Skeletal muscle satellite cell (primary cell): ENCODE measurements around the gene NAE1.
"Not testable (repeated sequence)": the region's sequence is repeated elsewhere in the genome, so short reads cannot be mapped to it uniquely, and the experiment has no call there.

Experiments used
- H3K27me3 ChIP-seq: 2 replicates; pipeline ENCODE4 v1.7.0; 2013; ENCODE audit warnings: low read length; ENCODE audit not compliant: control insufficient read depth, insufficient read depth
- H3K36me3 ChIP-seq: 2 replicates; pipeline ENCODE4 v1.7.0; 2013; ENCODE audit warnings: mild to moderate bottlenecking, control low read depth, low read length; ENCODE audit not compliant: insufficient read depth
- H3K4me1 ChIP-seq: 2 replicates; pipeline ENCODE4 v1.7.0; 2013; ENCODE audit warnings: low read length; ENCODE audit not compliant: control insufficient read depth, insufficient read depth
- H3K4me2 ChIP-seq: 2 replicates; pipeline ENCODE4 v1.7.0; 2013; ENCODE audit warnings: mild to moderate bottlenecking, low read length
- H3K4me3 ChIP-seq: 2 replicates; pipeline ENCODE4 v1.7.0; 2013; ENCODE audit warnings: low read length
- H3K9ac ChIP-seq: 2 replicates; pipeline ENCODE4 v1.7.0; 2013; ENCODE audit warnings: mild to moderate bottlenecking, low read depth, low read length, moderate library complexity
- H3K9me3 ChIP-seq: replicated peaks from 2 replicates; pipeline ENCODE4 v1.7.0; 2013; ENCODE audit warnings: mild to moderate bottlenecking, control low read depth, low read length

The NAE1 gene

GRCh38 chr16:66793984-66794383 is 36.8 kb downstream of the NAE1 start:
- H3K4me1 ChIP-seq, H3K9ac ChIP-seq, H3K4me2 ChIP-seq, H3K36me3 ChIP-seq, H3K27me3 ChIP-seq, H3K9me3 ChIP-seq, H3K4me3 ChIP-seq: not testable (repeated sequence)

DNA sequence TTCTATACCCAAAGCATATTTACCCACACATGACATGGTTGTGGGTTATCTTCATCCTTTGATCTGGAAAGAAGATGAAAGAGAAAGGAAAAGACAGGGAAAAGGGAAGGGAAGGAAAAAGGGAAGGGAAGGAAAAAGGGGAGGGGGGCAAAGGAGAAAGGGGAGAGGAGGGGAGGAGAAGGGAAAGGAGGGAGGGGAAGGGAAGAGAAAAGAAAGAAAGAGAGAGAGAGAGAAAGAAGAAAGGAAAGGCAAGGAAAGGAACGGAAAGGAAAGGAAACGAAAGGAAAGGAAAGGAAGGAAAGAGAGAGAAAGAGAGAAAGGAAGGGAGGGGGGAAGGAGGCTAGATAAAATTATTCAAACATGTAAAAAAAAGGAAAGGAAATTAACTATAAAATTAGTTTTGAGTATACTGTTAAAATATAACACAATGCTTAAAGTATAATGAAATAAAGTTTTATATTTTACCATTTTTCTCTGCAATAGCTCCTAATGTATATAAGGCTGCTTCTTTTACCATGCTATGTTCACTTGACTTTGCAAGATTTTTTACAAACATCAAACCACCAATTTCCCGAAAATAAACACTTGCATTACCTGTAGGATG is 40.5 kb downstream of the NAE1 start:
- H3K27me3 ChIP-seq = no peaks in the 10 kb centered on the region
- no peaks in the 10 kb centered on the region for H3K9me3 ChIP-seq
- no peaks in the 10 kb centered on the region for H3K36me3 ChIP-seq
- no peak overlapping the region for H3K9ac ChIP-seq
- H3K4me2 ChIP-seq = no peak overlapping the region
- no peak overlapping the region for H3K4me3 ChIP-seq
- H3K4me1 ChIP-seq = no peaks in the 10 kb centered on the region

DNA sequence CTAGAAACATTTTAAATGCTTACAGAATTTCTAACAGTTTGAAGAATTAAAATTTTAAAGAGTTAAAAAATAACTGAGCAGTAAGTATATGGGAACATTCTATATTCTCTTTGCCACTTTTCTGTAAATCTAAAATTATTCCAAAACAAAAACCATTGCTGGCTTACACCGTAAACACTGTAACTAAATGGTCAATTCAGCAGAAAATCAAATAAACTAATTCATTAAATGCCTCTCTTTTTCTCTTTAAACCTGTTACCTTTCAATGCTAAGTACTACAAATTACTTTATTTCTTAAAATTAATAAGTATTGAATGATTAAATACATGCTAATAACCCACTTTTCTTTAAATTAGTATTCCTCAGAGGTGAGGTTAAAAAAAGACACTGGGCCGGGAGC is 43.3 kb downstream of the NAE1 start:
- Histone ChIP-seq H3K27me3 (no peaks in the 10 kb centered on the region), H3K4me1 (no peaks in the 10 kb centered on the region), H3K4me3 (no peak overlapping the region), H3K4me2 (no peak overlapping the region), H3K9me3 (no peaks in the 10 kb centered on the region), H3K9ac (no peak overlapping the region), H3K36me3 (no peaks in the 10 kb centered on the region)

DNA sequence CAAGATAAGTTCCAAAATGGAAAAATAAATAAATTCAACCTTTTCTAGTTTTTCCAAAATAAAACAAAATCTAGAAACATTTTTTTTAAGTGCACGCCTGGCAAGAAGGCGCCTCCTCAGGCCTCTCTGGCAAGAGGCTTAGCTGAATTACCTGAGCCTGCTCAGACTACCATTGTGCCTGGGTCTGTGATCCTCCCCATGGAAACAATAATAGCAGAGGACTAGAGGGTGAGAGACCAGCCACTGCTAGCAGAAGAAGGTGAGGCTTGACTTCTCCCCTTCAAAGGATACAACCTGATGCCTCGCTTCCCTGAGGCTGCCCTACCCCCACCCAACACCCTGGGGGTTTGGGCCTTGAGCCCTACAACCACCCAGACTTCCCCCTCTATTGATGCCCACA is 44.2 kb downstream of the NAE1 start:
- H3K36me3 ChIP-seq = no peaks in the 10 kb centered on the region
- H3K9ac ChIP-seq = no peak overlapping the region
- no peak overlapping the region for H3K4me3 ChIP-seq
- no peak overlapping the region for H3K4me2 ChIP-seq
- no peaks in the 10 kb centered on the region for H3K27me3 ChIP-seq
- H3K9me3 ChIP-seq = no peaks in the 10 kb centered on the region
- H3K4me1 ChIP-seq = no peaks in the 10 kb centered on the region

DNA sequence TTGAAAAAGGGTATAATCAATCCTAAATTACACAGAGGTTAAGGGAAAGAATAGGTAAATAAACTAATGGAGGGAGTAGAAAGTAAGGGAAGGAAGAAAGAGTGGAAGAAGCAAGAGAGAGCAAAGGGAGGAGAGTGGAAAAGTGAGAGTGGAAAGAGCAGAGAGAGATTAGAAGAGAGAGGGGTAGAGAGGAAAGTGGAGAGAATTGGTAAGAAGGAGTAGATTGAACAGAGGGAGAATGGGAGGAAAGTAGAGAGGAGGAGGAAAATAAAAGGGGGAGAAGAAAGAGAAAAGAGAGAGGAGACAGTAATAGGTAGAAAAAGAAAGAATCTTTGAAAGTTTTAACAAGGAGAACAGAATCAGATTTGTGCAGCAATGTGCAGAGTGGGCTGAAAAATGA is 54.3 kb downstream of the NAE1 start:
- Histone ChIP-seq H3K9ac (no peak overlapping the region), H3K9me3 (no peaks in the 10 kb centered on the region), H3K4me1 (no peaks in the 10 kb centered on the region), H3K4me3 (no peak overlapping the region), H3K36me3 (no peaks in the 10 kb centered on the region), H3K4me2 (no peak overlapping the region), H3K27me3 (no peaks in the 10 kb centered on the region)

DNA sequence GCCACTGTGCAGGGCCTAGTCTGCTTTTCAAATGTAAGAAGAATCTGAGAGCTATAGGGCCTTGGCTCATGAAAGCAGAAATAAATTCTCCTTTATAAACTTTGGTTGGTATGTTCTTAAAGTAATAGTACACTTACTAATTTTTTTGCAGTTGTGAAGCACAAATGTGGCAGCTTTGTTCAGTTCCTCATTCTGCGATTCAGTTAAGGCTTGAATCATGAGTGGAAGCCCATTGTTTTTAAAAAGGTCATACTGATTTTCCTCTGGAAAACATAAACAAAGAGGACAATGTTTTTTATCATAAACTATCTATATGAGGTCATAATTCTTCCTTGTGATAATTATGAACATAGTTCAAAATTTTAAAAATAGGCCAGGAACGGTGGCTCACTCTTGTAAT is 55.8 kb downstream of the NAE1 start:
- H3K27me3 ChIP-seq = no peaks in the 10 kb centered on the region
- H3K36me3 ChIP-seq = no peaks in the 10 kb centered on the region

DNA sequence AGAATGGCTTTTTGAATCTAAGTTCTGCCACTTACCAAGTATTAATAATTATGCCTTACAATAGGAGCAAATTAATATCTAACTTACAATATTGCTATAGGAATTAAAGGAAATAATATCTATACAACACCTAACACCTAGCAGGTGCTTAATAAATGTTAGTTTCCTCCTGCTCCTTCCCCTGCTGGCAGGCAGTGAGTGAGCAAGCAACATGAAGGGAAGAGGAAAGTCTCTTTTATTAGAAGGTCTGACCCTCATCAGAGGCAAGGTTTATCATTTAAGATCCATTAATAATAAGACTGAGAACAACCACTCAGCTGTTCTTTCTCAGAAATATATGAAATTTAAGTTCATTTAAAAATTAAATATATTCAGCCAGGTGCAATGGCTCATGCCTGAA is 72.7 kb downstream of the NAE1 start:
- Histone ChIP-seq H3K4me2 (no peak overlapping the region), H3K36me3 (no peaks in the 10 kb centered on the region), H3K27me3 (peaks cover 4% of the 10 kb centered on the region), H3K9me3 (no peaks in the 10 kb centered on the region), H3K9ac (no peak overlapping the region), H3K4me1 (no peaks in the 10 kb centered on the region), H3K4me3 (no peak overlapping the region)

More for the DNA sequence above, 55.8 kb downstream of the NAE1 start:
- H3K9me3 ChIP-seq = no peaks in the 10 kb centered on the region
- no peak overlapping the region for H3K9ac ChIP-seq
- no peak overlapping the region for H3K4me3 ChIP-seq
- H3K4me2 ChIP-seq = no peak overlapping the region
- H3K4me1 ChIP-seq = no peaks in the 10 kb centered on the region

- H3K4me3 ChIP-seq = no peak overlapping the region
- H3K9ac ChIP-seq = no peak overlapping the region
- H3K9me3 ChIP-seq = no peaks in the 10 kb centered on the region
- H3K4me2 ChIP-seq = no peak overlapping the region
- peaks cover 9% of the 10 kb centered on the region for H3K4me1 ChIP-seq
- no peaks in the 10 kb centered on the region for H3K27me3 ChIP-seq
- peaks cover 3% of the 10 kb centered on the region for H3K36me3 ChIP-seq
Observed at GRCh38 chr16:66754819-66755218, 76.0 kb downstream of the NAE1 start.

DNA sequence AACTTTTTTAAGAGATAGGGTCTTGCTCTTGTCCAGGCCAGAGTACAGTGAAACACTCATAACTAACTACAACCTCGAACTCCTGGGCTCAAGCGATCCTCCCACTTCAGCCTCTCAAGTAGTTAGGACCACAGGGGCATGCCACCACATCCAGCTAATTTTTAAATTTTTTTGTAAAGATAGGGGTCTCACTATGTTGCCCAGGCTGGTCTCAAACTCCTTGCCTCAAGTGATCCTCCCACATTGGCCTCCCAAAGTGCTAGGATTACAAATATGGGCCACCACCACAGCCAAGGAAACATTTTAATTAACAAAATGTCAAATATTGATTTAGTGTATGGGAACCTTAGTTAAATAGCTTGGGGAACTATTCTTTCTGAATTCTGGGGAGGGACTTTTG is 76.6 kb downstream of the NAE1 start:
- Histone ChIP-seq H3K9ac (no peak overlapping the region), H3K27me3 (no peaks in the 10 kb centered on the region), H3K9me3 (no peaks in the 10 kb centered on the region), H3K4me1 (peaks cover 15% of the 10 kb centered on the region), H3K4me3 (no peak overlapping the region), H3K4me2 (no peak overlapping the region), H3K36me3 (peaks cover 9% of the 10 kb centered on the region)

- peaks cover 21% of the 10 kb centered on the region for H3K36me3 ChIP-seq
- no peak overlapping the region for H3K4me3 ChIP-seq
- no peaks in the 10 kb centered on the region for H3K27me3 ChIP-seq
- H3K4me2 ChIP-seq = no peak overlapping the region
- H3K9me3 ChIP-seq = no peaks in the 10 kb centered on the region
- peaks cover 19% of the 10 kb centered on the region for H3K4me1 ChIP-seq
- no peak overlapping the region for H3K9ac ChIP-seq
Observed at GRCh38 chr16:66752958-66753357, 77.8 kb downstream of the NAE1 start.
